Colonic mucosa (tissue), 4 donors: ENCODE measurements around the gene NDUFS7. TPM values are rescaled to one million over a fixed set of nuclear protein-coding genes. Genes with fewer than 3 reads are reported as not detected.

Experiments used
- DNase-seq: peaks from one replicate; pipeline ENCODE4 v3.0.0-alpha.2; 2020
- H3K27ac ChIP-seq: fragments of 200-600 bp; one replicate; pipeline ENCODE4 v1.8.0; 2021
- H3K27me3 ChIP-seq: fragments of 200-600 bp; one replicate; pipeline ENCODE4 v1.8.0; 2021
- H3K36me3 ChIP-seq: fragments of 200-600 bp; one replicate; pipeline ENCODE4 v1.8.0; 2021
- H3K4me1 ChIP-seq: fragments of 200-600 bp; one replicate; pipeline ENCODE4 v1.8.0; 2021; ENCODE audit warnings: mild to moderate bottlenecking
- H3K4me3 ChIP-seq: fragments of 200-600 bp; one replicate; pipeline ENCODE4 v1.8.0; 2021
- H3K9ac ChIP-seq, 2 donors: one replicate each; pipeline ENCODE4 v1.7.0; 2013; ENCODE audit warnings: control low read depth in 2 of 2, low read depth in 2 of 2, low read length in 2 of 2
- H3K9me3 ChIP-seq: fragments of 200-600 bp; one replicate; pipeline ENCODE4 v1.8.0; 2021
- CTCF ChIP-seq: fragments of 200-600 bp; IDR thresholded peaks from one replicate; pipeline ENCODE4 v1.8.0; 2022; ENCODE audit warnings: antibody characterized with exemption, mild to moderate bottlenecking
- intact Hi-C: fragments of 100-400 bp; cut with DNase I; formaldehyde crosslinking; loops from one replicate; pipeline ENCODE4 v1.14.1; 2022
- total RNA-seq, 2 donors: library from RNA; stranded (reverse); fragmentation: NEBNext Ultra II Directional in 1 of 2; extraction: Animal tissue kit (Norgen Biotek cat#: 25700) in 1 of 2; gene quantifications; one replicate each; pipeline ENCODE4 v1.2.1, GENCODE V29; 2021
- donor health status: healthy.
- donor health status: DM: no; HTN: no; CAD: no.
- donor health status: DM: no; HTN: no; CAD: no.

Gene NDUFS7
- total RNA-seq, 2 donors from 2014 or later, result 192 to 244 TPM

DNA sequence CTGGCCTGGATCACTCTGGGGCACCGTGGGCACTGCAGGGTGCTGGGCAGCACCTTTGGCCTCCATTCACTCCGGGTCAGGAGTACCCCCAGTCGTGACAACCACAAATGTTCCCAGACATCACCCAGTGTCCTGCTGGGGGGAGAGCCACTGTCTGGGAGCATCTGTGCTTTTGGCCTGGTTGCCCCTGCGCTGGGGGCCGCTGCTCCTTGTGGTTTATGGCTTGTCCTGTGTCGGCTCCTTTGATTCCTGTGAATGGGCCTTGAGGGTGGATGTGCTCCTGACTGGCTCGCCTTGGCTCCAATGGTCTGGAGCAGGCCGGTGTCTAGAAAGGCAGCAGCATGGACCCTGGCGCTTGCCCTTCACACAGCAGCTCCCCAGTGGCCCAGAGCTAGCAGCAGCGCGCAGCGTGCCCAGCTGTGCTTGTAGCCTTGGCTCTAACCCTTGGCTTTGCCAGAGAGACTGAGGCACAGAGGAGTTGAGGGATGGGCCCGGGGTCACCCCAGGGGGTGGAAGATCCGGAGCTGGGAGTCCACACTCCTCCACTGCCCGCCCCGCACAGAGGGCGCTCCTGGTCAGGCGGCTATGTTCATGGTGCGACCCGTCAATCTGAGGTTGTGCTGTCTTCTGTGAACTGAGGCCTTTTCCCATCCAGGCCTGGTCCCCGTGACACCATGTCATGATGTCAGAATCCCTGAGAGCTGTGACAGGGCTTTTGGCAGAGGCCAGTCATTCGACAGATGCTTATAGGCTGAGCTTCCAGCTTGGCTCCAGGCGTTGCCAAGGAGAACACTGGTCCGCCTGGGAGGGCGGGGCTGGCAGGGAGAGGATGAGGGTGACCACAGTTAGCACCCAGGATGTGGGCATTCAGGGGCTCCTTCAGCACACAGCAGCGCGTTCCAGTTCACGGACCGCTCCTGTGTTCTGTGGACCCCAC, 27.8 kb downstream of the NDUFS7 start:
- Histone ChIP-seq H3K4me1 (peaks cover 47% of the 10 kb centered on the region), H3K4me3 (no peak overlapping the region), H3K9ac (peak overlapping the region in 1 of 2 donors; percentile 8), H3K27me3 (no peaks in the 10 kb centered on the region), H3K9me3 (no peaks in the 10 kb centered on the region), H3K36me3 (no peaks in the 10 kb centered on the region), H3K27ac (no peak overlapping the region)
- DNase-seq, result no peak
- intact Hi-C loops, result no loop called here
- TF ChIP-seq CTCF, result no peak

- Histone ChIP-seq H3K9ac (no peak overlapping the region), H3K27me3 (no peaks in the 10 kb centered on the region), H3K4me1 (peaks cover 50% of the 10 kb centered on the region), H3K27ac (no peak overlapping the region), H3K4me3 (no peak overlapping the region), H3K9me3 (no peaks in the 10 kb centered on the region), H3K36me3 (no peaks in the 10 kb centered on the region)
- intact Hi-C loops, result no loop called here
- no peak for DNase-seq
- no peak for TF ChIP-seq CTCF
Observed at GRCh38 chr19:1412323-1412923, 28.7 kb downstream of the NDUFS7 start.

- no peak overlapping the region for H3K4me3 ChIP-seq
- H3K36me3 ChIP-seq, result no peaks in the 10 kb centered on the region
- DNase-seq, result no peak
- no peak for TF ChIP-seq CTCF
- H3K9me3 ChIP-seq, result no peaks in the 10 kb centered on the region
- H3K4me1 ChIP-seq, result peaks cover 50% of the 10 kb centered on the region
- no peak overlapping the region for H3K9ac ChIP-seq
- no peak overlapping the region for H3K27ac ChIP-seq
- intact Hi-C loops, result no loop called here
- no peaks in the 10 kb centered on the region for H3K27me3 ChIP-seq
Observed at GRCh38 chr19:1412995-1413800, 29.5 kb downstream of the NDUFS7 start.

- Histone ChIP-seq H3K9me3 (no peaks in the 10 kb centered on the region), H3K4me3 (no peak overlapping the region), H3K27ac (peak overlapping the region; percentile 57), H3K4me1 (peaks cover 27% of the 10 kb centered on the region), H3K27me3 (no peaks in the 10 kb centered on the region), H3K36me3 (peaks cover 10% of the 10 kb centered on the region), H3K9ac (peak overlapping the region; percentile 14 to 71)
- intact Hi-C loops, result no loop called here
- TF ChIP-seq CTCF, result no peak
- no peak for DNase-seq
Observed at GRCh38 chr19:1416014-1416841, 32.5 kb downstream of the NDUFS7 start.
